Mucosa of rectum (tissue), 2 donors: Measurements from ENCODE around the gene IFNB1.

Source experiments
- H3K27ac ChIP-seq, 2 donors: one replicate each; pipeline ENCODE4 v1.7.0; 2013; ENCODE audit warnings: inconsistent platforms in 2 of 2, low read depth in 2 of 2, low read length in 2 of 2
- H3K27me3 ChIP-seq, 2 donors: one replicate each; pipeline ENCODE4 v1.7.0; 2013; ENCODE audit warnings: low read length in 2 of 2; ENCODE audit not compliant: control insufficient read depth in 2 of 2, insufficient read depth in 2 of 2
- H3K36me3 ChIP-seq, 2 donors: one replicate each; pipeline ENCODE4 v1.7.0; 2013; ENCODE audit warnings: low read length in 2 of 2; ENCODE audit not compliant: control insufficient read depth in 2 of 2, insufficient read depth in 2 of 2
- H3K4me1 ChIP-seq, 2 donors: one replicate each; pipeline ENCODE4 v1.7.0; 2013; ENCODE audit warnings: low read length in 2 of 2, mild to moderate bottlenecking in 1 of 2; ENCODE audit not compliant: control insufficient read depth in 2 of 2, insufficient read depth in 2 of 2
- H3K4me3 ChIP-seq, 2 donors: one replicate each; pipeline ENCODE4 v1.7.0; 2013; ENCODE audit warnings: low read length in 2 of 2
- H3K9ac ChIP-seq, 2 donors: one replicate each; pipeline ENCODE4 v1.7.0; 2013; ENCODE audit warnings: low read length in 2 of 2, low read depth in 1 of 2, mild to moderate bottlenecking in 1 of 2
- H3K9me3 ChIP-seq, 2 donors: one replicate each; pipeline ENCODE4 v1.7.0; 2013; ENCODE audit warnings: low read length in 2 of 2; ENCODE audit not compliant: control insufficient read depth in 2 of 2
- donor health status: healthy.
- donor health status: Normal muscosa, but diverticular disease.

The IFNB1 gene

DNA sequence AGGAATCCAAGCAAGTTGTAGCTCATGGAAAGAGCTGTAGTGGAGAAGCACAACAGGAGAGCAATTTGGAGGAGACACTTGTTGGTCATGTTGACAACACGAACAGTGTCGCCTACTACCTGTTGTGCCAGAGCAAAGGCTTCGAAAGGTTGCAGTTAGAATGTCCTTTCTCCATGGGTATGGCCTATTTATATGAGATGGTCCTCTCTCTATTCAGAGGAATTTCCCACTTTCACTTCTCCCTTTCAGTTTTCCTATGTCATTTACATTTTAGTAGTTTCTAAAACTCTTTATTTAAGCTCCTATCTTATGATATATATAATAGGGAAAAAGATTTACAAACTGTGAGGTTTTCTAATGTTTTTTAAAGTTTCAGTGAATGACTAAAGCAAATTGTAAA, at the start of gene IFNB1:
IFNB1 (minus strand) TSS at position 162 of the 400 bp plus-strand sequence; CDS start at position 89, 73 bp downstream.
- no peaks in the 10 kb centered on the region for H3K36me3 ChIP-seq
- H3K9ac ChIP-seq, result no peak within 1 kb of the TSS
- no peaks in the 10 kb centered on the region for H3K27me3 ChIP-seq
- no peak within 1 kb of the TSS for H3K27ac ChIP-seq
- H3K4me1 ChIP-seq, result no peaks in the 10 kb centered on the region
- no peak within 1 kb of the TSS for H3K4me3 ChIP-seq
- H3K9me3 ChIP-seq, result no peaks in the 10 kb centered on the region

DNA sequence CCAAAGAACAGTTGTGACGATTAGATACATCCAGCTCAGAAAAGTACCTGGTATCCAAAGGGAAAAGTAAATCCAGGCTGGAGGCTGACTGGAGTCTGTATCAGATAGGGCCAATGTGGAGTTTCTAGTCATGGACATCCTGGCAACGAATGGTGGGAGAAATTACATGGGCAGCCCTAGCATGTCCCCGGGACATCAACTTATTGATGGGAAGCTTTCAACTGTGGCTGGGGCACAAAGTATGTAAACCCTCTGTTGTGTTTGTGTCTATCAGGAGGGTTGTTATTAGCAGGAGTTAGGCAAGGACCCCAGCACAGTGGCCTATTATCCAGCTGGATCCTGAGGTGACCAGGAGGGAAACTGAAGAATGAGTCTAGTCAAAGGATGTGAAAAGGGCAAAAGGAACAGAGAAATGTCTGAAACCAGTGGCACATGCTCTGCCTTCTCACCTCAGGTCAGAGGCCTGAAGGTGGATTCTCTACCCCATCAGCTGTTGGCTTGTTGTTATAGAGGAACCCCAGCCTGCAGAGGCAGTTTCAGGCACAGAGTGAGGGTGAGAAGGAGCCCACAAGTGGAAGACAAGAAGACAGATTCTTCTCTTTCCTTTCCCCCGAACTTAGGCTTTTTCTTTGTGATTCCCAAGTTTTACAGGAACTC, 44.0 kb upstream of the IFNB1 start:
- Histone ChIP-seq H3K9me3 (no peaks in the 10 kb centered on the region), H3K36me3 (no peaks in the 10 kb centered on the region), H3K27ac (no peak overlapping the region), H3K4me3 (no peak overlapping the region), H3K4me1 (no peaks in the 10 kb centered on the region), H3K9ac (no peak overlapping the region), H3K27me3 (no peaks in the 10 kb centered on the region)

DNA sequence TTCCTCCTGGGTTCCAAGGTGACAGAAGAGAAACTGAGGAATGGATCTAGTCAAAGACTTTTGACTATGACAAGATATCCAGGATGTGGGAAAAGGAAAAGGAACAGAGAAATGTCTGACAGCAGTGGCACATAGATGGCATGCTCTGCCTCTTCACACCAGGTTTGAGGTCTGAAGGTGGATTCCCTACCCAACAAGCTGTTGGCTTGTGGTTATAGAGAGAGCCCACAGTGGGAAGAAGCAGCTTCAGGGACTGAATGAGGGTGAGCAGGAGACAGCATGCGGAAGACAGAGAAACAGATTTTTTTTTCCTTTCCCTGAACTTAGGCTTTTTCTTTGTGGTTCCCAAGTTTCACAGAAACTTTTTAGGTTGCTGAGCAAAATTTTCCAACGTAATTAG, 43.3 kb upstream of the IFNB1 start:
- Histone ChIP-seq H3K36me3 (no peaks in the 10 kb centered on the region), H3K27me3 (no peaks in the 10 kb centered on the region), H3K4me3 (no peak overlapping the region), H3K4me1 (no peaks in the 10 kb centered on the region), H3K9me3 (no peaks in the 10 kb centered on the region), H3K27ac (no peak overlapping the region), H3K9ac (no peak overlapping the region)

DNA sequence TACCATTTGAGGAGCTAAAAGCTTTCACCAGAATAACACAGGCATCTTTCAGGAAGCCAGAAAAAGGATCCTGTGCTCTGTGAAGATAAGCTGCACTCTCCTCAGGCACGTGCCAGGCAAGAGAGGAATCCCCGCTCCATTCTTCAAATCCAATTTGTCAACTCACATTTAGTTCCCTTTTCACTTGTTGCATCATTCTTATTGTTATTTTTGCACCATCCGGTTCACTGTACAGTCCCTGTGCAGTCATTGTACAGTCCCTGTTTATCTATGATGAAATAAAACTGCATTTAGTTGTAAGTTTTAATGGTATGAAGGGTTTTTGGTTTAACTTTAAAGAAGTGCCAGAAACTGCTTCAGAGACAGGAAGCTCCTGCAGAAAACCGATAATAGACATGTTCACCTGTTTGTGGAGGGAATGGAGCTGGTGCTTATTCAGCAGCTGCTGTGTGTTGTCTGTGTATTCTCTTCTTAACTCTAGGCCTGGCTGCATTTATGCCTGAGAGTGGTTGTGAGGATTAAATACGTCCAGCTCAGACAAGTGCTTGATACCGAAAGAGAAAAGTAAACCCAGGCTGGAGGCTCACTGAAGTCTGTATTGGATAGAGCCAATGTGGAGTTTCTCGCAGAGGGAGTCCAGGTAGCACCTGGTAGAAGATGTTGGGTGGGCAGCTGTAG, 41.5 kb upstream of the IFNB1 start:
- H3K4me1 ChIP-seq, result no peaks in the 10 kb centered on the region
- no peak overlapping the region for H3K27ac ChIP-seq
- no peaks in the 10 kb centered on the region for H3K9me3 ChIP-seq
- H3K36me3 ChIP-seq, result no peaks in the 10 kb centered on the region
- H3K9ac ChIP-seq, result no peak overlapping the region
- H3K4me3 ChIP-seq, result no peak overlapping the region
- H3K27me3 ChIP-seq, result no peaks in the 10 kb centered on the region

GRCh38 chr9:21114311-21114710, 36.6 kb upstream of the IFNB1 start:
- Histone ChIP-seq H3K4me1 (no peaks in the 10 kb centered on the region), H3K27me3 (no peaks in the 10 kb centered on the region), H3K36me3 (no peaks in the 10 kb centered on the region), H3K9me3 (no peaks in the 10 kb centered on the region), H3K4me3 (no peak overlapping the region), H3K9ac (no peak overlapping the region), H3K27ac (no peak overlapping the region)

DNA sequence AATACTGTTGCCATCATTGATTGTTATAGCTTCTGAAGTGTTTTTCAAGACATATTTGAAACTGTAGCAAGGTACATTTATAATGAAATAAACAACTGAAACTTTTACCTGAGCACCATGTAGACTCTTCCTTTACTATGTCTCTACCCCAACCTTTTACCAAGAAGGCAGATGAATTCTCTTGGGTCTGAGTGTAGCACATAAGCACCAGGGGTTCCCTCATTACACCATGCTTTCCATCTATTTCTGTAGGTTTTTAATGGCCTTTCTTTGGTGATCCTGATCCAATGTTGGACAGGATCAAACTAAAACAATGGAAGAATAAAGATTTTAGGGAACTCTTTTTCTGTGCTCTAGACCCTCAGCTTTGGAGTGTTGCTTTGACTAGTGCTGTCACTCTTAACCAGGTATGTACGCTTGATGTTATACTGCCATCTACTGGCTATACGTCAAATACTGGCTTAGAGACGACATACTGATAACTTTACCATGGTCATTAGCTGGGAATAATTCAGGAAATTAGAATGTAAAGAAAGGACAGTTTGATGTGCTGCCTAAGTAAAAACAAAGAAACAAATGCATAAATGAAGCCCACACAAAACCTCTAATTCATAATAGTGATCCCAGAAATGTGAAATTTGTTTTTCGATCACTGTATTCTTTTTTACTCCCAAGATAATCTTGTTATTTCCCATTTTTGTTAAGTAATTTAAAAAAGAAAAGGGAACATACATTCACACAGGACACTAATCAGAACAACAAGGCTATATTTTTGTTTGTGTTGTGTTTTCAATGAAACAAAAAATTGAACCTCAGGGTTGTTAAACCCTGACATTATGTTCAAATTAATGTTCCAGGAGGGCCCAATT, 33.2 kb upstream of the IFNB1 start:
- Histone ChIP-seq H3K27ac (no peak overlapping the region), H3K27me3 (no peaks in the 10 kb centered on the region), H3K36me3 (no peaks in the 10 kb centered on the region), H3K9me3 (no peaks in the 10 kb centered on the region), H3K4me1 (no peaks in the 10 kb centered on the region), H3K9ac (no peak overlapping the region), H3K4me3 (no peak overlapping the region)

DNA sequence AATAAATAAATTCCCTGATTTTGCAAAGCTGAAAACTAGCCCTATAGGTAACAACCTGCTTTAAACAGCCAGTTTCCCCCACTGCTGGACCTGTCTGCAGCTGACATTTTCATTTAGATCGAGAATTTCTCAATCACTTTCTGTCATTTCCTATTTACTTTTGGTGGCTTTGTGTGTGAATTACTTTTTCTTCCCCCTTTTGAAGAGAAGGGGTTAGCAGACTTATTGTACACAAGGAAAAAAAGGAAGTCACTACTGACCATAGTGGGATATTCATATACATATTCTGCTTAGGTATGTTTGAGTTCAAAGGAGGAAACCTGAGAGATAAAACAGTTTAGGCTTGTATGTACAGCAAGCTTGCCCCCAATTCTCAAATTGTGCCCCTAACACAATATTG, 27.0 kb upstream of the IFNB1 start:
- no peak overlapping the region for H3K9ac ChIP-seq
- no peaks in the 10 kb centered on the region for H3K4me1 ChIP-seq
- H3K27ac ChIP-seq, result no peak overlapping the region
- no peak overlapping the region for H3K4me3 ChIP-seq
- no peaks in the 10 kb centered on the region for H3K36me3 ChIP-seq
- no peaks in the 10 kb centered on the region for H3K9me3 ChIP-seq
- no peaks in the 10 kb centered on the region for H3K27me3 ChIP-seq

DNA sequence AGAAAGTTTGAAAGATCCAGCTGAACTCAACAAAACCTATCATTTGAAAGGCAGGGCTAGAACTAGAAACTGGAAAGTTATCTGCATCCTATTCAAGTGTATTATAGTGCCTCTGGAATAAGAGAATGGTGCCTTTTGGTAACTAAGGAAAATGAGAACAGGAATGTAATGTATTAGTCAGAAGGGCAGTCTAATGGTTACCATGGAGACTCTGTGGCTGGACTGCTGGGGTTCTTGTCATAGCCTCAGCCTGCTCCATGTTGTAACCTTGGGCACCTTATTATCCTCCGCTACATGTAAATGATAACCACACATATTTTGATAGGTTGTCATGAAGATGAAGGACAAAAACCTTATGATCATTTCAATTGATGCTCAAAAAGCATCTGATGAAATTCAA, 24.6 kb upstream of the IFNB1 start:
- Histone ChIP-seq H3K27me3 (no peaks in the 10 kb centered on the region), H3K4me1 (no peaks in the 10 kb centered on the region), H3K9me3 (no peaks in the 10 kb centered on the region), H3K27ac (no peak overlapping the region), H3K4me3 (no peak overlapping the region), H3K9ac (no peak overlapping the region), H3K36me3 (no peaks in the 10 kb centered on the region)

DNA sequence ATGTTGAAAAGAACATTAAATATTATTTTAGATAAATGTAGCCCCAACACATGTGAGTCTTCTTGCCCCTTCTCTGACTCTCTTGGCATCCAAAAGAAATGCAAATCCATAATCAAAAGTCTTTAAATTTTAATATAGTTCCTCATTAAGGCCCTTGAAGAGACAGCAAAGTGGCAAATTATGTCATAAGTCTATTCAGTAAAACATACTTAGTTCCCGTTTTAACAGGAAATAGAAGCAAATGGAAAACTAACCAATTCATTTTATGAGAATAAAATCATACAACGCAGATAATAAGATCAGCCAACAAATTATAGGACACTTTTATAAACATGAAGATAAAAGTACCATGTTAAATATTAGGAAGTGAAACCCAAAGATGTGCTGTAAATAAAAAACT, 20.1 kb upstream of the IFNB1 start:
- H3K4me1 ChIP-seq, result peaks cover 0 to 4% of the 10 kb centered on the region in 2 donors
- no peak overlapping the region for H3K4me3 ChIP-seq
- no peak overlapping the region for H3K9ac ChIP-seq
- no peaks in the 10 kb centered on the region for H3K36me3 ChIP-seq
- no peak overlapping the region for H3K27ac ChIP-seq
- no peaks in the 10 kb centered on the region for H3K9me3 ChIP-seq
- no peaks in the 10 kb centered on the region for H3K27me3 ChIP-seq

- H3K4me3 ChIP-seq, result no peak overlapping the region
Measured at GRCh38 chr9:21096901-21097255, 19.1 kb upstream of the IFNB1 start.

More at GRCh38 chr9:21096901-21097255, 19.1 kb upstream of the IFNB1 start:
- H3K4me1 ChIP-seq, result peaks cover 0 to 4% of the 10 kb centered on the region in 2 donors
- H3K27me3 ChIP-seq, result no peaks in the 10 kb centered on the region
- no peak overlapping the region for H3K9ac ChIP-seq
- peak overlapping the region; percentile 3 to 6 for H3K27ac ChIP-seq
- no peaks in the 10 kb centered on the region for H3K9me3 ChIP-seq
- H3K36me3 ChIP-seq, result no peaks in the 10 kb centered on the region
